TTC549 (cell line): Measurements from ENCODE around the gene TMEFF2.

Source experiments
- FAIRE-seq: peaks from 2 replicates; lab custom pipeline; 2012; peaks lifted over from hg19 to GRCh38; lab: Jason Lieb, UNC

TMEFF2 gene

GRCh38 chr2:191959209-191959608 lies 235.5 kb downstream of the TMEFF2 start:
- no peak for FAIRE-seq

- FAIRE-seq, result no peak
Measured at GRCh38 chr2:191957996-191958860, 236.5 kb downstream of the TMEFF2 start.

GRCh38 chr2:191954451-191954850 lies 240.3 kb downstream of the TMEFF2 start:
- no peak for FAIRE-seq

GRCh38 chr2:191952515-191953270 lies 242.0 kb downstream of the TMEFF2 start:
- no peak for FAIRE-seq

- no peak for FAIRE-seq
Measured at GRCh38 chr2:191951832-191952231, 242.9 kb downstream of the TMEFF2 start.

GRCh38 chr2:191951376-191951775 lies 243.4 kb downstream of the TMEFF2 start:
- no peak for FAIRE-seq

GRCh38 chr2:191950132-191950874 lies 244.4 kb downstream of the TMEFF2 start:
- FAIRE-seq, result no peak

GRCh38 chr2:191947235-191947634 lies 247.5 kb downstream of the TMEFF2 start:
- FAIRE-seq, result no peak

GRCh38 chr2:191946471-191947182 lies 248.1 kb downstream of the TMEFF2 start:
- no peak for FAIRE-seq

GRCh38 chr2:191945623-191946022 lies 249.1 kb downstream of the TMEFF2 start:
- no peak for FAIRE-seq

GRCh38 chr2:191942739-191943103 lies 252.0 kb downstream of the TMEFF2 start:
- no peak for FAIRE-seq

GRCh38 chr2:191942090-191942738 lies 252.5 kb downstream of the TMEFF2 start:
- no peak for FAIRE-seq

- FAIRE-seq, result no peak
Measured at GRCh38 chr2:191941376-191941929, 253.3 kb downstream of the TMEFF2 start.

GRCh38 chr2:191938779-191939178 lies 256.0 kb downstream of the TMEFF2 start:
- no peak for FAIRE-seq

- FAIRE-seq, result no peak
Measured at GRCh38 chr2:191936882-191937405, 257.8 kb downstream of the TMEFF2 start.

- no peak for FAIRE-seq
Measured at GRCh38 chr2:191935247-191935646, 259.5 kb downstream of the TMEFF2 start.

GRCh38 chr2:191933307-191934105 lies 261.2 kb downstream of the TMEFF2 start:
- FAIRE-seq, result no peak

- FAIRE-seq, result no peak
Measured at GRCh38 chr2:191932286-191932685, 262.4 kb downstream of the TMEFF2 start.

GRCh38 chr2:191931329-191931728 lies 263.4 kb downstream of the TMEFF2 start:
- no peak for FAIRE-seq

GRCh38 chr2:191930205-191930604 lies 264.5 kb downstream of the TMEFF2 start:
- FAIRE-seq, result no peak
